Esophagus squamous epithelium (tissue), 4 donors: ENCODE results near the gene SLFN12.

Experiments
- POLR2A ChIP-seq, 4 donors: fragments of 450-650 bp; IDR thresholded peaks; one replicate each; pipeline ENCODE4 v1.6.1; 2017; ENCODE audit warnings: antibody characterized with exemption in 4 of 4, mild to moderate bottlenecking in 4 of 4, moderate library complexity in 3 of 4
- TF ChIP-seq, protein P1 (sequence below), 6 experiments: fragments of 450-650 bp in 4 of 6; fragments of 200-600 bp in 2 of 6; sonication (generic) in 2 of 6; IDR thresholded peaks; one replicate each; pipeline ENCODE4 v1.5.1; 2016 to 2019; ENCODE audit warnings: antibody characterized with exemption in 6 of 6, mild to moderate bottlenecking in 4 of 6, moderate library complexity in 4 of 6

DNA sequence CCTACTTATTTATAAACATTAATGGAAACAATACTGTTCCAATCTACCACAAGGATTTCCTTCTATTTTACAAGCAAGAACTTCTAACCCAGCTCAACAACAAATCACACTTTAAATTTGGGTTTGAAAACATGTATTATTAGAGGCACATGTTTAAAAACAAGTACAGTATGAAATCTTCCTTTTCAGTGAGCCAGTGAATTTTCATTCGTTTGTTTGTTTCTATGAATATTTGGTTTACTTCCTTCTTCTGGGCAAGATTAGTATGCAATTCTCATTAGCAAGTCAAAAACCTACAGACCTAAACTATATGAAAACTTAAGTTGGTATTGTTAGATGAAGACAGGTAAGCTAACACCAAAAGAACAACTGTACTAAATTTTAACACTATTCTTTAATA, 25.7 kb downstream of the SLFN12 start:
- TF ChIP-seq, protein P1, sequence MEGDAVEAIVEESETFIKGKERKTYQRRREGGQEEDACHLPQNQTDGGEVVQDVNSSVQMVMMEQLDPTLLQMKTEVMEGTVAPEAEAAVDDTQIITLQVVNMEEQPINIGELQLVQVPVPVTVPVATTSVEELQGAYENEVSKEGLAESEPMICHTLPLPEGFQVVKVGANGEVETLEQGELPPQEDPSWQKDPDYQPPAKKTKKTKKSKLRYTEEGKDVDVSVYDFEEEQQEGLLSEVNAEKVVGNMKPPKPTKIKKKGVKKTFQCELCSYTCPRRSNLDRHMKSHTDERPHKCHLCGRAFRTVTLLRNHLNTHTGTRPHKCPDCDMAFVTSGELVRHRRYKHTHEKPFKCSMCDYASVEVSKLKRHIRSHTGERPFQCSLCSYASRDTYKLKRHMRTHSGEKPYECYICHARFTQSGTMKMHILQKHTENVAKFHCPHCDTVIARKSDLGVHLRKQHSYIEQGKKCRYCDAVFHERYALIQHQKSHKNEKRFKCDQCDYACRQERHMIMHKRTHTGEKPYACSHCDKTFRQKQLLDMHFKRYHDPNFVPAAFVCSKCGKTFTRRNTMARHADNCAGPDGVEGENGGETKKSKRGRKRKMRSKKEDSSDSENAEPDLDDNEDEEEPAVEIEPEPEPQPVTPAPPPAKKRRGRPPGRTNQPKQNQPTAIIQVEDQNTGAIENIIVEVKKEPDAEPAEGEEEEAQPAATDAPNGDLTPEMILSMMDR (IDR thresholded peaks at IDR 0.05) = no peak
- no peak for TF ChIP-seq POLR2A (IDR thresholded peaks at IDR 0.05)
